GM12875 (cell line): Measurements from ENCODE around the gene OSMR.

Experiments used
- H3K4me3 ChIP-seq: one replicate; pipeline ENCODE4 v1.5.1; 2011; ENCODE audit warnings: low read depth, low read length, control low read depth
- TF ChIP-seq, protein P1 (sequence below): IDR thresholded peaks from 2 replicates; pipeline ENCODE4 v1.5.1; 2011; ENCODE audit warnings: low read depth, mild to moderate bottlenecking, control low read depth, inconsistent platforms, low read length, moderate library complexity, borderline replicate concordance; ENCODE audit not compliant: insufficient read depth

Gene OSMR

DNA sequence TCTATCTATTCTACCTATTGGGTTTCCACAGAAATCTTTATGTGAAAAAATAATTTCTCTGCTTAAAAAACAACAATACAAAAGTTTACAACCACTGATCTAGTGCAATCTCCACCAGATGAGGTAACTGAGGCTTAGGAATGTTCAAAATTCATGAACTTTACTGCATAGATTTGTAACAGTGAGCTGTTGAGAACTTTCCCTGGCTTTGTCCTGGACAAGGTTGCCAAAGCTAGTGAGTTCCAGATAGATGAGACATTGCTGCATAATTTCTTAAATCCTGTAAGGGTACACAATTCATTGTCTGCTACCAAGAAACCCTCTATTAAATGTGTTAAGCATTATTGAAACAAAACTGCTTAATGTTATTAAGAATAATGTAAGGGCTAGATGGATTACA is 102.7 kb downstream of the OSMR start:
- TF ChIP-seq, protein P1, sequence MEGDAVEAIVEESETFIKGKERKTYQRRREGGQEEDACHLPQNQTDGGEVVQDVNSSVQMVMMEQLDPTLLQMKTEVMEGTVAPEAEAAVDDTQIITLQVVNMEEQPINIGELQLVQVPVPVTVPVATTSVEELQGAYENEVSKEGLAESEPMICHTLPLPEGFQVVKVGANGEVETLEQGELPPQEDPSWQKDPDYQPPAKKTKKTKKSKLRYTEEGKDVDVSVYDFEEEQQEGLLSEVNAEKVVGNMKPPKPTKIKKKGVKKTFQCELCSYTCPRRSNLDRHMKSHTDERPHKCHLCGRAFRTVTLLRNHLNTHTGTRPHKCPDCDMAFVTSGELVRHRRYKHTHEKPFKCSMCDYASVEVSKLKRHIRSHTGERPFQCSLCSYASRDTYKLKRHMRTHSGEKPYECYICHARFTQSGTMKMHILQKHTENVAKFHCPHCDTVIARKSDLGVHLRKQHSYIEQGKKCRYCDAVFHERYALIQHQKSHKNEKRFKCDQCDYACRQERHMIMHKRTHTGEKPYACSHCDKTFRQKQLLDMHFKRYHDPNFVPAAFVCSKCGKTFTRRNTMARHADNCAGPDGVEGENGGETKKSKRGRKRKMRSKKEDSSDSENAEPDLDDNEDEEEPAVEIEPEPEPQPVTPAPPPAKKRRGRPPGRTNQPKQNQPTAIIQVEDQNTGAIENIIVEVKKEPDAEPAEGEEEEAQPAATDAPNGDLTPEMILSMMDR, result no peak
- no peak overlapping the region for H3K4me3 ChIP-seq

DNA sequence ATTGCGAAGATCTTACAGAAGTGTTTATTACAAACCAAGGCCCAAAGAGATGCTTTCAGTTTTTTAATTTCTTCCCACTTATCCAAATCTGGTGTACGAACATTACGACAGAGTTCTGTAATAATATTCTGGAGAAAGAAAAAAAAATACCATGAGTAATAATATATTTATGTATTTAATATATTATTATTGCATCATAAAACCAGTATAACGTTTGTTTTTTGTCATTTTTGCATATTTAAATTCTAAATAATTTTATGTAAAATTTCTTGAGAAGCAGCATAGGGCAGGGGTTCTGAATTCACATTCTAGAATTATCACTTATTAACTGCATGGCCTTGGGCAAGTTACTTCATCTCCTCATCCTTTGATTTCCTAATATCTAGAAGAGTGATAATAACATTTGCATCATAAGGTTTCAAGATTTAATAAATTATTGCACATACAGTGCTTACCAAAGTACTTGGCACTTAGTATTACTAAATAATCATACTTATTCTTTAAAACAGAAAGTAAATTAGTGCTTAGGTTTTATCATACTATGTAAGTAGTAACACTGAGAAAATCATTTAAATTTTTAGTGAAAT is 107.7 kb downstream of the OSMR start:
- H3K4me3 ChIP-seq, result no peak overlapping the region
- TF ChIP-seq, protein P1, result no peak

DNA sequence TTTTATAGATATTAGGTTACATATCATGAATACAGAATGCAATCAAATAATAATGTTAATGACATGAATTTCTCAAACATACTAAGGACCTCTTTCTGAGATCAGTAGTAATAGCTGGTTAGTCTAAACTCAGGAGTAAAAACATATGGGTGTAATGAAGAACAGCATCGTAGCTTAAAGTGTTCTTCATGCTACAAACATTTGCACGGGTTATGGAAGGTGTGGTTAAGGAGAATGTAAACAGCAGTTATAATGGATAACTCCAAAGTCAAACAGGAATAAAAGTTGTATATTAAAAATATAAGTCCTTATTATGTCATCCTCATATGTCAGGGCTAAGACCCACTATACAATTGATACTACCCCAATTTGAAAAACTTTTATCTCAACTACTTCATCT is 115.9 kb downstream of the OSMR start:
- TF ChIP-seq, protein P1, result no peak

DNA sequence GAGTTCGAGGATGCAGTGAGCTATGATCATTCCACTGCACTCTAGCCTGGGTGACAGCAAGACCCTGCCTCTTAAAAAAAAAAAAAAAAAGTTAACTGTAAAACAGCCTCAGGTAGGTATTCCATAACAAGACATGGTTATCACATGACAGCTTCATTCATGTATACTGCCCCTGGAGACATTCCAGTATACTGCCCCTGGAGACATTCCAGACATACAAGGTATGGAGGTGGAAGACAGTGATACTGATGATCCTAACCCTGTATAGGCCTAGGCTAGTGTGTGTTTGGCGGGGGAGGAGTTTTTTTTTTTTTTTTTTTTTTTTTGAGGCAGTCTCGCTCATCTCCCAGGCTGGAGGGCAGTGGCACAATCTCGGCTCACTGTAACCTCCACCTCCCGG is 122.9 kb downstream of the OSMR start:
- TF ChIP-seq, protein P1, result no peak

More for the DNA sequence above, 115.9 kb downstream of the OSMR start:
- no peak overlapping the region for H3K4me3 ChIP-seq

DNA sequence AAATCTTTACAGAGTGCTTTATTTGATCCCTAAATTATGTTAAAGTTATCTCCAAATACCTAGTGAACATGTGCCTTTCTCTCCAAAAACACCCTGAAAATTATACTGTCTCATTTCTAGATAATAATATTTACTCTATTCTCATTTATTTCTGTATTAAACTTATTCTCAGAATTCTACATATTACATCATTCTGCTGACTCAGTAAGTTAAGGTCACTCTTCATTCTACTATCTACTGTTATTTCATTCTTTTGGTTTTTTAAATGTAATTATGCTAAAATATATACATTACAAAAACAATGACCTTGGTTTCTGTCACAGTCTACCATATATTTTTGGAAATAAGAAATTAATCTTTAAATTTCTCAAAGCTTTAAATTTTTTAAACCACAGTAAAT is 132.2 kb downstream of the OSMR start:
- TF ChIP-seq, protein P1, result no peak
- no peak overlapping the region for H3K4me3 ChIP-seq

More for the DNA sequence above, 122.9 kb downstream of the OSMR start:
- no peak overlapping the region for H3K4me3 ChIP-seq

DNA sequence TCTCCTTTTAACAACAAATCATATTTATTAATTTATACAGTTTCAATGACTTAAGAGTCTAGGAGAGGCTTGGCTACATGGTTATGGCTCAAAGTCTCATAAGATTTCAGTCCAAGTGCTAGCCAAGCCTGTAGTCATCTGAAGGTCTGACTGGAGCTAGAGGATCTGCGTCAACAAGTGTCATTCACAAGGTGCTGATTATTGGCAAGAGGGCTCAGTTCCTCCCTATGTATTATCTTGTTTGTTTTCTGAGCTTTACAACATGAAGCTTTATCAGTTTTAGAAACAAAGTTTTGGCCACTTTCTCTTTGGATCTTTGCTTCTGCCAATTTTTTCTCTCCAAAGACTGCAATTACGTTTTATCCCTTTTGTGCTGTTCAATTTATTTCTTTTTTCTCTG is 133.7 kb downstream of the OSMR start:
- TF ChIP-seq, protein P1, result no peak
- H3K4me3 ChIP-seq, result no peak overlapping the region
